Epithelial cell of proximal tubule (primary cell): Measurements from ENCODE around the gene NLGN2. TPM values are rescaled to one million over a fixed set of nuclear protein-coding genes. Genes with fewer than 3 reads are reported as not detected.
A peak's percentile ranks its signal among the peaks of the same experiment; 100 is the strongest.

ENCODE experiments used
- DNase-seq: peaks from one replicate; pipeline ENCODE4 v3.0.0-alpha.2; 2011; ENCODE audit warnings: low read depth
- H3K4me3 ChIP-seq: 2 replicates; pipeline ENCODE4 v1.5.1; 2011; ENCODE audit warnings: low read depth, mild to moderate bottlenecking, low read length
- total RNA-seq: library from RNA; depleted of rRNA; stranded (reverse); fragments of >200 nt; gene quantifications from 2 replicates; pipeline ENCODE4 v1.2.3, GENCODE V29; 2015
- TF ChIP-seq, protein P1 (sequence below): conservative IDR thresholded peaks from 2 replicates; pipeline ENCODE4 v1.5.1; 2012; ENCODE audit warnings: low read depth, mild to moderate bottlenecking, low read length

NLGN2 gene
- total RNA-seq, 1 donor from 2014 or later: 10.3 TPM

GRCh38 chr17:7429722-7430121, 22.1 kb downstream of the NLGN2 start:
- no peak overlapping the region for H3K4me3 ChIP-seq
- TF ChIP-seq, protein P1, sequence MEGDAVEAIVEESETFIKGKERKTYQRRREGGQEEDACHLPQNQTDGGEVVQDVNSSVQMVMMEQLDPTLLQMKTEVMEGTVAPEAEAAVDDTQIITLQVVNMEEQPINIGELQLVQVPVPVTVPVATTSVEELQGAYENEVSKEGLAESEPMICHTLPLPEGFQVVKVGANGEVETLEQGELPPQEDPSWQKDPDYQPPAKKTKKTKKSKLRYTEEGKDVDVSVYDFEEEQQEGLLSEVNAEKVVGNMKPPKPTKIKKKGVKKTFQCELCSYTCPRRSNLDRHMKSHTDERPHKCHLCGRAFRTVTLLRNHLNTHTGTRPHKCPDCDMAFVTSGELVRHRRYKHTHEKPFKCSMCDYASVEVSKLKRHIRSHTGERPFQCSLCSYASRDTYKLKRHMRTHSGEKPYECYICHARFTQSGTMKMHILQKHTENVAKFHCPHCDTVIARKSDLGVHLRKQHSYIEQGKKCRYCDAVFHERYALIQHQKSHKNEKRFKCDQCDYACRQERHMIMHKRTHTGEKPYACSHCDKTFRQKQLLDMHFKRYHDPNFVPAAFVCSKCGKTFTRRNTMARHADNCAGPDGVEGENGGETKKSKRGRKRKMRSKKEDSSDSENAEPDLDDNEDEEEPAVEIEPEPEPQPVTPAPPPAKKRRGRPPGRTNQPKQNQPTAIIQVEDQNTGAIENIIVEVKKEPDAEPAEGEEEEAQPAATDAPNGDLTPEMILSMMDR: no peak
- no peak for DNase-seq

DNA sequence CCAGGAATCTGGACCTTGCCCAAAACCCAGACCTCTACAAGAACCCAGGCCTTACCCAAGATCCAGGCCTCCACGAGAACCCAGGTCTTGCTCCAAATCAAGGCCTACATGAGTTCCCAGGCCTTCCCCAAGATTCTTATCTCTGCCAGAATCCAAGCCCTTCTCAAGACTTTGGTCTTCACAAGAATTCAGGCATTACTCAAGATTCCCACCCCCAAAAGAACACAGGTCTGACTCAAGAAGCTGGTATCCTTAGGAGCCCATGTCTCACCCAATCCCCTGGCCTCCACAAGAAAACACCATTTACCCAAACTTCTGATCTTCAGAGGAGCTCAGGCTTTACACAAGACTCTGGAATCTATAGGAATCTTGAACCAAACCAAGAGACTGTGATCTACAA, 23.6 kb downstream of the NLGN2 start:
- no peak for DNase-seq
- no peak overlapping the region for H3K4me3 ChIP-seq
- TF ChIP-seq, protein P1: no peak

- TF ChIP-seq, protein P1: no peak
- H3K4me3 ChIP-seq: no peak overlapping the region
- DNase-seq: no peak
Measured at GRCh38 chr17:7432296-7432695, 24.7 kb downstream of the NLGN2 start.

DNA sequence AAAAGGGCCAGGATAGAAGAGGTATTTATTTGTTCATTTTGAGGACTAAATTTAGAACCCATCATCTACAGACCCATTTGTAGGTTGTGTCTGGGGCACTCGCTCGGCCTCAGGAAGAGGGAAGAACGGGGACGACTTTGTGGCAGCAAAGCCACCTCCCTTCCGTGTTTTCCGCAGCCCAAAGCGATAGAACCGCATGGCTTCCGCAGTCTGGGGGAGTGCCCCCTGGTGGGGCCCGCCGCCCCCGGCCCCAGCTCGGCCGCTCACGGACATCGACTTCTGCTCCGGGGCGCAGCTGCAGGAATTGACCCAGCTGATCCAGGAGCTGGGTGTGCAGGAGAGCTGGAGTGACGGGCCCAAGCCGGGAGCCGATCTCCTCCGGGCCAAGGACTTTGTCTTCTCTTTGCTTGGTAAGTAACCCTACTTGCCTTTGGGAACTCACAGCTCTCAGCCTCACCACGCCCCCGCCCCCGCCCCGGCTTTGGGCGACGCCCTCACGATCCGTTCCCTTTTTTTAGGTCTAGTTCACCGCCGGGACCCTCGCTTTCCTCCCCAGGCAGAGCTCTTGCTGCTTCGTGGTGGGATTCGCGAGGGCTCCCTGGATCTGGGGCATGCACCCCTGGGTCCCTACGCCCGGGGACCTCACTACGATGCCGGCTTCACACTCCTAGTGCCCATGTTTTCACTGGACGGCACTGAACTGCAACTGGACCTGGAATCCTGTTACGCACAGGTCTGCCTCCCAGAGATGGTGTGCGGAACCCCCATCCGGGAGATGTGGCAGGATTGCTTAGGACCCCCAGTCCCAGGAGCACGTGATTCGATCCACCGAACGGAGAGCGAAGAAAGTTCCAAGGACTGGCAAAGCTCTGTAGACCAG, 28.3 kb downstream of the NLGN2 start:
- DNase-seq: no peak
- H3K4me3 ChIP-seq: peak overlapping the region; percentile 75
- TF ChIP-seq, protein P1: peak; percentile 36

DNA sequence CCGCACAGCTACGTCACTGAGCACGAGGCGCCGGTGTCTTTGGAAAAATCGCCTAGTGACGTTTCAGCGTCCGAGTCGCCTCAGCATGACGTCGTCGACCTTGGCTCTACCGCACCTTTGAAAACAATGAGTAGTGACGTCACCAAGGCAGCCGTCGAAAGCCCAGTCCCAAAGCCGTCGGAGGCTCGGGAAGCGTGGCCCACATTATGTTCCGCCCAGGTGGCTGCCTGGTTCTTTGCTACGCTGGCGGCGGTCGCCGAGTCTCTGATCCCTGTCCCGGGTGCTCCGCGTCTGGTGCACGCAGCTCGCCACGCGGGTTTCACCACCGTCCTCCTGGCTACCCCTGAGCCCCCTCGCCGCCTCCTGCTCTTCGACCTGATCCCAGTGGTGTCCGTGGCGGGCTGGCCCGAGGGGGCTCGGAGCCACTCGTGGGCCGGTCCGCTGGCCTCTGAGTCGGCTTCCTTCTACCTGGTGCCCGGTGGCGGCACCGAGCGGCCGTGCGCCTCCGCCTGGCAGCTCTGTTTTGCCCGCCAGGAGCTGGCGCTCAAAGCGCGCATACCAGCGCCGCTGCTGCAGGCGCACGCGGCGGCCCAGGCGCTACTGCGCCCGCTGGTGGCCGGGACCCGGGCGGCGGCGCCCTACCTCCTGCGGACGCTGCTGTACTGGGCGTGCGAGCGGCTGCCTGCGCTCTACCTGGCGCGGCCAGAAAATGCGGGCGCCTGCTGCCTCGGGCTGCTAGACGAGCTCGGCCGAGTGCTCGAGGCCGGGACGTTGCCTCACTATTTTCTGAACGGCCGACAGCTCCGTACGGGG, 29.1 kb downstream of the NLGN2 start:
- TF ChIP-seq, protein P1: peak; percentile 78
- H3K4me3 ChIP-seq: peak overlapping the region; percentile 75
- DNase-seq: no peak

GRCh38 chr17:7437369-7437863, 29.8 kb downstream of the NLGN2 start:
- DNase-seq: no peak
- H3K4me3 ChIP-seq: peak overlapping the region; percentile 75
- TF ChIP-seq, protein P1: no peak
